HS-27A (cell line): ENCODE data around the gene THOC7.
A peak's percentile ranks its signal among the peaks of the same experiment; 100 is the strongest.

Experiments used
- DNase-seq: peaks from one replicate; pipeline ENCODE4 v3.0.0-alpha.2; 2012; ENCODE audit warnings: low read depth, missing footprints

THOC7 gene

GRCh38 chr3:63878394-63879060 is 14.9 kb upstream of the THOC7 start:
- DNase-seq = no peak

- no peak for DNase-seq
Measured at GRCh38 chr3:63877737-63878393, 14.3 kb upstream of the THOC7 start.

GRCh38 chr3:63876260-63876659 is 12.7 kb upstream of the THOC7 start:
- no peak for DNase-seq

- DNase-seq = no peak
Measured at GRCh38 chr3:63875510-63875909, 11.9 kb upstream of the THOC7 start.

DNA sequence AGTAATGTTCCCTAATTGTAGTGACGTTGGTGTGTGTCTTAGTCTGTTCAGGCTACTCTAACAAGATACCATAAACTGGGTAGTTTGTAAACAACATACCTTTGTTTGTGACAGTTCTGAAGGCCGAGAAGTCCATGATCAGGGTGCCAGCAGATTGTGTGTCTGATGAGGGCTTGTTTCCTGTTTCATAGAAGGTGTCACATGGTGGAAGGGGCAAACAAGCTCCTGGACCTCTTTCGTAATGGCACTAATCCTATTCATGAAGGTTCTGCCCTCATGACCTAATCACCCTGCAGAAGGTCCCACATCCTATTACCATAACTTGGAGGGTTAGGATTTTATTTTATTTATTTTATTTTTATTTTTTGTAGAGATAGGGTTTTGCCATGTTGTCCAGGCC is 11.2 kb upstream of the THOC7 start:
- no peak for DNase-seq

DNA sequence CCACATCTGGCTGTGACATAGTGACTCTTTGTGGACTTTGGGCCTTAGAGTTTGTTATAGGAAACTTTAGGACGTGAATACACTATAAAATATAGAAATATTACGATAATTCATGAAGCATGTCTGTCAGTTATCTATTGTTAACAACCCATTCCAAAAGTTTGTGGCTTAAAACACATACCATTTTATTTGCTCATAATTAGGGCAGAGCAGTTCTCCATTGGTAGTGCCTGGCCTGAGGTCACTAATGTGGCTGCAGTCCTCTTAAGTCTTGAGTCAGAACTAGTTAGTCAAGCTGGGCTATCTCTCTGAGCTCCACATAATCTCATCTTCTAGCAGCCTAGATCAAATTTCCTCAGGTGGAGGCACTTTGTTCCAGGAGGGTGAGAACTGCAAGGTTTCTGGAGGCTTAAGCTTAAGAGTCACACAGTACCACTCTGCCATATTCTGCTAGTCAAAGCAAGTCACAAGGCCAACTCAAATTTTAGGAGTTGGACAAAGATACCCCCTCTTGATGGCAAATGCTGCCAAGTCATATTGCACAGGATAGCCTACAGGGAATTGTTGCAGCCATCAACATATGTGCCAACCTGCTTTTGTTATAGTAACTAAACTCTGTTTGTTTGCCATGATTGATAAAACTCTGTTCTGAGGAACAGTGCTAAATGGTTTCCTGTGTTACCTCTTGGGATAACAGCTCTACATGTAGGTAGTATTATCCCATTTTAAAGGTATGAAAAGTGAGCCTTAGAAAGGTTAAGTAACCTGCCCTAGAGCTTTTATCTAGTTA is 8.7 kb upstream of the THOC7 start:
- DNase-seq = peak; percentile 64

GRCh38 chr3:63870615-63871005 is 7.0 kb upstream of the THOC7 start:
- DNase-seq = no peak

DNA sequence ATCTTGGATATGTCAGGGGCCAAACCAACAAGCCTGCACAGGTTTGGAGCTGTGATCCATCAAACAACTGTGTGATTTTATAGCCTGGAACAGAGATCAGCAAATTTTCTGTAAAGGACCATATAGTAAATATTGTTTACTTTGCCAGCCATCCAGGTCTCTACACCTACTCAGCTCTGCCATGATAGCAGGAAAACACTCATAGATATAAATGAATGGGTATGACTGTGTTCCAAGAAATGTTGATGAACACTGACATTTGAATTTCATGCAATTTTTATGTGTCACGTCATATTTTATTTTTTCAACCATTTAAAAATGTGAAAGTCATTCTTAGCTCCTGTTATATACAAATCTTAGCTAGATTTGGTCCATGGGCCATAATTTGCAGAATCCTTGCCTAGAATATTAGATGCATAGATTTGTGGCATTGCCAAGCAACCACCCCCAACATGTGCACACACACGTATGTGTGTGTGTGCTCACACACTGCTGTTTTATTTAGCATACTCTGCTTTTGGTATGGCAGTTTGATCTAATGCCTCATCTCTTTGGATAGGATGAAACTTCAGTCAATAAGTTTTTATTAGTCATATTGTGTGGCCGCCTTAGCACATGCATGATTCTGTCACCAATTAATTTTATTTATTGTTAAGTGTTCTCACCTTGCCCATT is 6.5 kb upstream of the THOC7 start:
- no peak for DNase-seq

DNA sequence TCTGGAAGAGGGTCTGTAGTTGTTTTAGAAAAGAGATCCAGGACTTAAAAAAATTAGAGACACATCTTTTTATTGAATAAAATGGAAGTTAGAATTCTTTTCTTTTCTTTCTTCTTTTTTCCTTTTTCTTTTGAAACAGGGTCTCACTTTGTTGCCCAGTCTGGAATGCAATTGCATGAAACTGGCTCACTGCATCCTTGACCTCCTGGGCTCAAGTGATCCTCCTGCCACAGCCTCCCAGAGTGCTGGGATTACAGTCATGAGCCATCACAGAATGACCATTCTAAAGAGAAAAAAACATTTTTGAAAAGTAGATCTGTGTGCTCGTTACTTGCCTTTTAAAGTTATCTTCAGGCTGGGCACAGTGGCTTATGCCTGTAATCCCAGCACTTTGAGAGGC is 3.6 kb upstream of the THOC7 start:
- no peak for DNase-seq

DNA sequence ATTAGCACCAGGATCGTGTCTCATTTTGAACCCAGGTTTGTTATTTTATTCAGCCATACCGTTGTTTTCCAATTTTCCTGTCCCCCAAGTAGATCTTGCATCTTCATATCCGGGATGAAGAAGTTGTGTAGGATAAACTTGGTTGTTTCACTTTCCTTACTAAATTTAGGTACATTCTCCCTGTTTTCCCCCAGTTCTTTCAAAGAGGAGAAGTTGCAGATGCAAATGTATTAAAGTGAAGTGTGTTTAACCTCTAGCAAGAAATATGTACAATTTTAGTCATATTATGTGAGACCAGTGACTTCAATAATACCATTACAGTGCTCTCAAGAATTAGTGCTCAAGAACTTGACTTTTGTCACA is 1.3 kb upstream of the THOC7 start:
- DNase-seq = no peak

- DNase-seq = no peak
Measured at GRCh38 chr3:63864008-63864964, 681 bp upstream of the THOC7 start.

GRCh38 chr3:63862804-63863149 is 828 bp downstream of the THOC7 start:
- DNase-seq = no peak

DNA sequence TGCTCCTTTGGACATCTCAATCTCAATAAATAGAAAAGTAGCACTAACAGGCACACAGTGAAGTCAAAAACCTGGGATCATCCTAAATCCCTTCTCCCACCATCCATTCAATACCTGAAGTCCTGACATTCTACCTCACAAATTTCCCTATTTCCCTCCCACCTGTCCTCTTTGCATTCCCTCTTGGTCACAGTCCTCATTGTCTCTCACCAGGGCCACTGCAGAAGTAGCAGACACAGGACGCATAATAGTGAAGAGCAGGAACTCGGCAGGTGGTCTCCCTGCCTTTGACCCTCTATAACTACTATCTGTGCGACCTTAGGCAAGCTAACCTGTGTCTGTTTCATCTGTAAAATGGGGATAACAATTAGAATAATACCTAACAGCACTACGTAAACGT is 2.3 kb downstream of the THOC7 start:
- DNase-seq = no peak

- no peak for DNase-seq
Measured at GRCh38 chr3:63860776-63861175, 2.8 kb downstream of the THOC7 start.

DNA sequence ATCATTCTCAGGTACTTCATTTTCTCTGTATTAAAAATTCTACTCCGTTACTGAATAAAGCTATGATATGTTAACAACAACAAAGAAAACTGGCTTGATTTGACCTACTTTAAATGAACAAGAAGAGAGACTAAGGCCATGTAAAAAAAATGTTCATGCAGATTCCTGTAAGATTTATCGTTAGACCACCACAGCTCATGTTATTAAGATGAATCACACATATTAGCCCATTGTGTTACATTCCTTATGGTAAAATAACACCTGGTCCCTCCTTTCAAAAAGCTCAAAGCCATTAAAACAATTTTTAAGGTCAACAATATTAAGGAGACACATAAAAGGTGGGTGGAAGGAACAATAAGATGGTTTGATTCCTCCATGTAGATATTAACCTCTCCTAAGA is 6.3 kb downstream of the THOC7 start:
- no peak for DNase-seq

DNA sequence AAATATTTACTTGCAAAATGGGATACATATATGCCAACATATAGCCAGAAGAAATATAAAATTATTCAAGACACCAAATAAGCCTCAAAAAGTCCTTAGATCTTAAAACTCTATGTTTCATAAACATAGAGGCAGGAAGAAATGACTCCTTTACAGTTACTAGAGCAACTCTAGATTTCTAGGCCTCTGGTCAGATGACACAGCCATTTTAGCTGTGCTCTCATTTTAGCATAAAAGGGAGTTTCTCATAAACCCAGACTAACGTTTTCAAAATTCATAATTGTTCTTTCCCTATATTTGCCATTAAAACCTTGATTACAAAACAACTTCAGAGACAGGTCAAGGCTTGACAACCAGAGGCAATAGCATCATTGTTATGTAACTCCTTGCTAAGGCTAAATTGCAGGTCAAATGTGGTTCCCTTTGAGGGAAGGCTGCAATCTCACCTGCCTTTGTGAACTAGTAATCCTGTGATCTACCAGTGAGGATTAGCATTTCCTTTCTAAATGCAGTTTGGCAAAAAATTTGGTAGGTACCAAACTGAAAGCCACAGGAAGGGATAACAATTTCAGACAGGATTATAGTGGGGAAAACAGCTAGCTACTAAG is 8.2 kb downstream of the THOC7 start:
- no peak for DNase-seq

- no peak for DNase-seq
Measured at GRCh38 chr3:63853106-63853505, 10.5 kb downstream of the THOC7 start.

GRCh38 chr3:63851287-63851686 is 12.3 kb downstream of the THOC7 start:
- DNase-seq = no peak

DNA sequence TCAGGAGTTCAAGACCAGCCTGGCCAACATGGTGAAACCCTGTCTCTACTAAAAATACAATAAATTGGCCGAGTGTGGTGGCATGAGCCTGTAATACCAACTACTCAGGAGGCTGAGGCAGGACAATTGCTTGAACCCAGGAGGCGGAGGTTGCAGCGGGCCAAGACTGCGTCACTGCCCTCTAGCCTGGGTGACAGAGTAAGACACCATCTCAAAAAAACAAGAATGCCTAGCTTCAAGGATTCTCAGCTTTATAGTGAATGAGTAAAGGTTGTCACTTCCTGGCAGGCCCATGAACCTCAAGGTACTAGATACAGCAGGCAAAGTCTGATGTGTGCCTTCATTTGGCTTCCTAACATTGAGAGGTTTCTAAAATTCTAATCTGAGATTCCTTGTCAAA is 14.4 kb downstream of the THOC7 start:
- no peak for DNase-seq

GRCh38 chr3:63847718-63848450 is 15.7 kb downstream of the THOC7 start:
- no peak for DNase-seq

DNA sequence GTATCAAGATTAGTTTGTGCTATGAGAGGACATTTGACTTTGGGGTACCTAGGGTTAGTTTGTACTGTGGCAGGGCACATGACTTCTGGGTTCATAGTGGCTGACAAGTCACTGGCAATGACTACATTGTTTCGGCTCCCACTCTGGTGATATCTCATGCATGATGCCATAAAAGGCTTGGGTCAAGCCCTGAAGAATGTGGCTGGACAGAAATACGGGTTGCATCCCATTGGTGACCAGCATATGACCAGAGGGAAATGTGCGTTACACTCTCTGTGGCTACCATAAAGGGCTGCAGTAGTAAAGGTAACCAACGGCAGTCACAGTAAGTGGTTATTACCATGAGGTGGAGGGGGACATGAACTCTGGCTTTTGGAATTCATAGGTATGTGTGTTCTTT is 18.4 kb downstream of the THOC7 start:
- no peak for DNase-seq
